MM.1S (cell line): ENCODE data around the gene PTPRE.

Source experiments
- DNase-seq: peaks from one replicate; pipeline ENCODE4 v3.0.0-alpha.2; 2015
- H2AFZ ChIP-seq: fragments of 300-600 bp; sonication (generic); 2 replicates; pipeline ENCODE4 v1.6.0; 2016; ENCODE audit warnings: antibody characterized with exemption, low read length
- H3F3A ChIP-seq: fragments of 300-600 bp; sonication (generic); 2 replicates; pipeline ENCODE4 v1.6.1; 2016; ENCODE audit warnings: mild to moderate bottlenecking, antibody characterized with exemption, low read length, moderate library complexity, mixed read lengths; ENCODE audit not compliant: insufficient read depth
- H3K27ac ChIP-seq: fragments of 300-600 bp; sonication (generic); 2 replicates; pipeline ENCODE4 v1.5.1; 2016; ENCODE audit warnings: mild to moderate bottlenecking, low read length
- H3K27me3 ChIP-seq: fragments of 300-600 bp; sonication (generic); replicated peaks from 2 replicates; pipeline ENCODE4 v1.6.0; 2016; ENCODE audit warnings: low read length; ENCODE audit not compliant: insufficient read depth
- H3K36me3 ChIP-seq: fragments of 300-600 bp; sonication (generic); replicated peaks from 2 replicates; pipeline ENCODE4 v1.6.1; 2016; ENCODE audit warnings: mild to moderate bottlenecking, low read length, mixed read lengths; ENCODE audit not compliant: insufficient read depth
- H3K4me1 ChIP-seq: fragments of 300-600 bp; sonication (generic); 2 replicates; pipeline ENCODE4 v1.6.1; 2016; ENCODE audit warnings: low read length, mixed read lengths
- H3K4me2 ChIP-seq: fragments of 300-600 bp; sonication (generic); 2 replicates; pipeline ENCODE4 v1.6.0; 2016; ENCODE audit warnings: low read depth, low read length
- H3K4me3 ChIP-seq: fragments of 300-600 bp; sonication (generic); 2 replicates; pipeline ENCODE4 v1.5.1; 2016; ENCODE audit warnings: low read length, mixed read lengths
- H3K79me2 ChIP-seq: fragments of 300-600 bp; sonication (generic); 2 replicates; pipeline ENCODE4 v1.6.1; 2016; ENCODE audit warnings: mixed run types, low read length, mixed read lengths
- H3K9ac ChIP-seq: fragments of 300-600 bp; sonication (generic); 2 replicates; pipeline ENCODE4 v1.6.1; 2016; ENCODE audit warnings: low read length, mixed read lengths
- H3K9me2 ChIP-seq: fragments of 300-600 bp; sonication (generic); replicated peaks from 2 replicates; pipeline ENCODE4 v1.6.1; 2016; ENCODE audit warnings: mild to moderate bottlenecking, low read length, mixed read lengths; ENCODE audit not compliant: insufficient read depth
- H3K9me3 ChIP-seq: fragments of 300-600 bp; sonication (generic); replicated peaks from 2 replicates; pipeline ENCODE4 v1.6.1; 2016; ENCODE audit warnings: mild to moderate bottlenecking, low read length, mixed read lengths; ENCODE audit not compliant: insufficient read depth
- H4K20me1 ChIP-seq: fragments of 300-600 bp; sonication (generic); 2 replicates; pipeline ENCODE4 v1.6.1; 2016; ENCODE audit warnings: mild to moderate bottlenecking, low read length, moderate library complexity, mixed read lengths; ENCODE audit not compliant: insufficient read depth
- EZH2 ChIP-seq: fragments of 300-600 bp; sonication (generic); optimal IDR thresholded peaks from 2 replicates; pipeline ENCODE3; 2017; ENCODE audit warnings: low read depth, mild to moderate bottlenecking, antibody characterized with exemption, low read length, mixed read lengths
- EZH2phosphoT487 ChIP-seq: fragments of 300-600 bp; sonication (generic); IDR thresholded peaks from 2 replicates; pipeline ENCODE4 v1.6.1; 2018; ENCODE audit warnings: antibody characterized with exemption, low read length
- TF ChIP-seq, protein P1 (sequence below): fragments of 300-600 bp; sonication (generic); IDR thresholded peaks from 2 replicates; pipeline ENCODE4 v1.5.1; 2016; ENCODE audit warnings: antibody characterized with exemption, low read length, mixed read lengths

Gene PTPRE

GRCh38 chr10:127976701-127977356 lies 69.9 kb downstream of the PTPRE start:
- H3K9me2 ChIP-seq: no peaks in the 10 kb centered on the region
- no peaks in the 10 kb centered on the region for H4K20me1 ChIP-seq
- no peak overlapping the region for H2AFZ ChIP-seq
- no peak overlapping the region for H3K27ac ChIP-seq
- no peaks in the 10 kb centered on the region for H3K79me2 ChIP-seq
- DNase-seq: no peak
- H3K9ac ChIP-seq: no peak overlapping the region
- no peak for TF ChIP-seq EZH2phosphoT487
- no peak for TF ChIP-seq EZH2
- TF ChIP-seq, protein P1, sequence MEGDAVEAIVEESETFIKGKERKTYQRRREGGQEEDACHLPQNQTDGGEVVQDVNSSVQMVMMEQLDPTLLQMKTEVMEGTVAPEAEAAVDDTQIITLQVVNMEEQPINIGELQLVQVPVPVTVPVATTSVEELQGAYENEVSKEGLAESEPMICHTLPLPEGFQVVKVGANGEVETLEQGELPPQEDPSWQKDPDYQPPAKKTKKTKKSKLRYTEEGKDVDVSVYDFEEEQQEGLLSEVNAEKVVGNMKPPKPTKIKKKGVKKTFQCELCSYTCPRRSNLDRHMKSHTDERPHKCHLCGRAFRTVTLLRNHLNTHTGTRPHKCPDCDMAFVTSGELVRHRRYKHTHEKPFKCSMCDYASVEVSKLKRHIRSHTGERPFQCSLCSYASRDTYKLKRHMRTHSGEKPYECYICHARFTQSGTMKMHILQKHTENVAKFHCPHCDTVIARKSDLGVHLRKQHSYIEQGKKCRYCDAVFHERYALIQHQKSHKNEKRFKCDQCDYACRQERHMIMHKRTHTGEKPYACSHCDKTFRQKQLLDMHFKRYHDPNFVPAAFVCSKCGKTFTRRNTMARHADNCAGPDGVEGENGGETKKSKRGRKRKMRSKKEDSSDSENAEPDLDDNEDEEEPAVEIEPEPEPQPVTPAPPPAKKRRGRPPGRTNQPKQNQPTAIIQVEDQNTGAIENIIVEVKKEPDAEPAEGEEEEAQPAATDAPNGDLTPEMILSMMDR: no peak
- H3K36me3 ChIP-seq: no peaks in the 10 kb centered on the region
- H3K9me3 ChIP-seq: no peaks in the 10 kb centered on the region
- H3F3A ChIP-seq: no peaks in the 10 kb centered on the region
- no peaks in the 10 kb centered on the region for H3K4me1 ChIP-seq
- H3K27me3 ChIP-seq: no peaks in the 10 kb centered on the region
- H3K4me3 ChIP-seq: no peak overlapping the region
- H3K4me2 ChIP-seq: no peak overlapping the region

- TF ChIP-seq EZH2 (no peak), EZH2phosphoT487 (no peak)
- TF ChIP-seq, protein P1: no peak
- Histone ChIP-seq H3K36me3 (no peaks in the 10 kb centered on the region), H3K27ac (no peak overlapping the region), H3K4me2 (no peak overlapping the region), H3K9me3 (no peaks in the 10 kb centered on the region), H3K9ac (no peak overlapping the region), H2AFZ (no peak overlapping the region), H3K4me3 (no peak overlapping the region), H3K9me2 (no peaks in the 10 kb centered on the region), H3K79me2 (no peaks in the 10 kb centered on the region), H3K27me3 (no peaks in the 10 kb centered on the region), H3F3A (no peaks in the 10 kb centered on the region), H3K4me1 (no peaks in the 10 kb centered on the region), H4K20me1 (no peaks in the 10 kb centered on the region)
- no peak for DNase-seq
These were observed 70.6 kb downstream of the PTPRE start for GRCh38 chr10:127977357-127978009.

- Histone ChIP-seq H3K4me2 (no peak overlapping the region), H4K20me1 (no peaks in the 10 kb centered on the region), H3K4me1 (no peaks in the 10 kb centered on the region), H3K79me2 (no peaks in the 10 kb centered on the region), H3K36me3 (no peaks in the 10 kb centered on the region), H3K27me3 (no peaks in the 10 kb centered on the region), H3K4me3 (no peak overlapping the region), H3K27ac (no peak overlapping the region), H3K9ac (no peak overlapping the region), H3F3A (no peaks in the 10 kb centered on the region), H3K9me3 (no peaks in the 10 kb centered on the region), H3K9me2 (no peaks in the 10 kb centered on the region), H2AFZ (no peak overlapping the region)
- TF ChIP-seq, protein P1: no peak
- TF ChIP-seq EZH2 (no peak), EZH2phosphoT487 (no peak)
- DNase-seq: no peak
These were observed 71.6 kb downstream of the PTPRE start for GRCh38 chr10:127978481-127978880.
